ENCODE data around the gene SCAMP1.
"Not testable (repeated sequence)": the region's sequence is repeated elsewhere in the genome, so short reads cannot be mapped to it uniquely, and the experiment has no call there.

Gene SCAMP1

DNA sequence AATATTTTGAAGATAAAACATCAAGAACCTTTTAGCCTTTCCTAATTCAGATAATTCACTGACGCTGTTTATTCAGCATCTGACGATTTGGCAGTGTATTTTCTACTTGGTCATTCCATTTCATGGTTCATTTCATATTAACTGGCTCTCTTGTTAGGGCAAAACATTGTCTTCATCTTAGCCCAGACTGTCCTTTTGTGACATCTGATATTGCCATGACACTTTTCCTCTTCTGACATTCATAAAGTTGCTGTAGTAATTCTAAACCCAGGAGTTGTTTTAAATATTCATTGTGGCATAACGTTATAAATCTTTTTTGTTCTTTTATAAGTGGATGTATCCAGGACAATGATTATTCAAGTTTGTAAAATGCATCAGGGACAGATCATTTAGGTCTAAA, 1.8 kb downstream of the SCAMP1 start:
- no peak for DNase-seq

DNA sequence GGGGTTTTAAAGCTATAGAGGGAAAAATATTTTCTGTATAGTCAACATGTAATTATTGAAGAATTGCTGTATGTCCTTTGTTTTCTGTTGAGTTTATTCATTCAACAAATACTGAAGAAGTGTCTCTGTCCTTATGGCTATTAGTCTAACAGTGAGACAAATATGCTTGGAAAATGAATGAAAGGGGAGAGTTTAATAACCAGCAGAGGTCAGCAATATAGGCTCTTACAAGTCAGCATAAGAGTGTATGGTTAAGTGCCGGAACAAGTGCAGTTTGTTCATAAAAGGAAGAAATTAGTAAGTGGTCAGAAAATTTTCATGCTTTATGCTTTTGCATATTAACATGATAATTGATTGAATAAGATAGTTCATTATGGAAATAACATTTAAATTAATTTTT, 3.6 kb downstream of the SCAMP1 start:
- no peak for DNase-seq

- DNase-seq = no peak
Measured at GRCh38 chr5:78367318-78367991, 7.0 kb downstream of the SCAMP1 start.

DNA sequence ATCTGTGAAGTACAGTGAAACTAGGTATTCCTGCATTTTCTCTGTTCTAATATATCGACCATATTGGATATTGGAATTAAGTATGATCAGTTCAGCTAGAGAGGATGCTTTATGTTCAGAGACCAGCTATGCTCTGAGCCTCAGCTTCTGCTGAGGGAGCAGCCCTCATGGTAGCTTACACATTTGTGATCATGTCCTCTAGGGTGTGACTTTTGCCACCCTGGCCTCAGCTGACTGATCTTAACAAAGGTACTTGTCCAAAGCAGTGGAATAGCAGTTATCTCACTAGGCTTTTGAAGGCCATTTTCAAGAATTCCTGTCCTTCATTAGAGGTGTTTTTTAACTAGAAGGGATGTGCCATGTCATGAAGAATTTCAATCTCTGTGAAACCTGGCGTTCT, 9.3 kb downstream of the SCAMP1 start:
- no peak for DNase-seq

- no peak for DNase-seq
Measured at GRCh38 chr5:78373231-78373630, 12.8 kb downstream of the SCAMP1 start.

DNA sequence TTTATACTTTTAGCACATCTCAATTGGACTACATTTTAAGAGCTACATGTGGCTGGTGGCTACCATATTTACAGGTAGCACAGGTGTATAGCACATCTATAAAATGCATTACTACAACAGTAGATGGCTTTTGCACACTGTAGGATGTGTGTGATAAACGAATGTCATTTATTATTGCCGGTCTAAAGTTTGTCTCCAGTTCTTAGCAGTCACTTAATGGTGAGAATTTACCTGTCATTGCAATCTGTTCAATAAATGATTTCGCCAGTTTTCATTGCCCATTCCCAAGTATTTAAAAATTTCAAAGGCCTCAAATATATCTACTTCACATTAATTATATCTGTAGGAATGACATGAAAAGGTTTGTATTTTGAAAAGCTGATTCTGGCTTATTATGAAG, 15.9 kb downstream of the SCAMP1 start:
- DNase-seq = no peak

- no peak for DNase-seq
Measured at GRCh38 chr5:78377056-78377717, 16.8 kb downstream of the SCAMP1 start.

GRCh38 chr5:78377718-78378105, 17.3 kb downstream of the SCAMP1 start:
- DNase-seq = no peak

- DNase-seq = no peak
Measured at GRCh38 chr5:78387468-78388153, 27.2 kb downstream of the SCAMP1 start.

DNA sequence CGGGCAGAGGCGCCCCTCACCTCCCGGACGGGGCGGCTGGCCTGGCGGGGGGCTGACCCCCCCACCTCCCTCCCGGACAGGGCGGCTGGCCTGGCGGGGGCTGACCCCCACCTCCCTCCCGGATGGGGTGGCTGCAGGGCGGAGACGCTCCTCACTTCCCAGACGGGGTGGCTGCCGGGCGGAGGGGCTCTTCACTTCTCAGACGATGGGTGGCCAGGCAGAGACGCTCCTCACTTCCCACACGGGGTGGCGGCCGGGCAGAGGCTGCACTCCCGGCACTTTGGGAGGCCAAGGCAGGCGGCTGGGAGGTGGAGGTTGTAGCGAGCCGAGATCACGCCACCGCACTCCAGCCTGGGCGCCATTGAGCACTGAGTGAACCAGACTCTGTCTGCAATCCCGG, 30.9 kb downstream of the SCAMP1 start:
- DNase-seq = not testable (repeated sequence)

GRCh38 chr5:78397831-78398230, 37.4 kb downstream of the SCAMP1 start:
- no peak for DNase-seq

DNA sequence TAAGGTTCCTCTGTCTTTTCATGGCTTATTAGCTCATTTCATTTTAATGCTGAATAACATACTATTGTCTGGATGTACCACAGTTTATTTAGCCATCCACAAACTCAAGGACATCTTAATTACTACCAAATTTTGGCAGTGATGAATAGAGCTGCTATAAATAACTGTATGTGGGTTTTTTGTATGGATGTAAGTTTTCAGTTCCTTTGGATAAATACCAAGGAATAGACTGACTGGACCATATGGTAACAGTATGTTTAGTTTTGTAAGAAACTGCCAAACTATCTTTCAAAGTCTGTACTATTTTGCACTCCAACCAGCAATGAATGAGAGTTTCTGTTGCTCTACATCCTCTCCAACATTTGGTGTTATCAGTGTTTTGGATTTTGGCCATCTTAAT, 38.7 kb downstream of the SCAMP1 start:
- no peak for DNase-seq

GRCh38 chr5:78404682-78405293, 44.4 kb downstream of the SCAMP1 start:
- no peak for DNase-seq

GRCh38 chr5:78405829-78406750, 45.7 kb downstream of the SCAMP1 start:
- DNase-seq = no peak

DNA sequence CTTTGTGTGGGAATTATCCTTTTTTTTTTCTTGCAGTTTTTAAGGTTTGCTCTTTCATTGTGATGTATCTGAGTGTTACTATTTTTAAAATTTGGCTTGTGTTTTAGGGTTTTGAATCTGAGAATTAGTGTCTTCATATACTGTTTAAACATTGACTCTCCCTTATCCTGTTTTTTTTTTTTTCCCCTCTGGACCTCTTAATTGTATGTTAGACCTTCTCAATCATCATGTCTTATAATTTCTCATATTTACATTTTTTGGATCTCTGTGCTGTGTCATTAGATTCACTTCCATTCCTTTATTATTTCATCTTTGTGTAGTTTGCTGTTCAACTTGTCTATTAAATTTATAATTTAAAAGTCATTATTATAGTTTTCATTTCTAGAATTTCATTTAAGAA, 47.0 kb downstream of the SCAMP1 start:
- no peak for DNase-seq

DNA sequence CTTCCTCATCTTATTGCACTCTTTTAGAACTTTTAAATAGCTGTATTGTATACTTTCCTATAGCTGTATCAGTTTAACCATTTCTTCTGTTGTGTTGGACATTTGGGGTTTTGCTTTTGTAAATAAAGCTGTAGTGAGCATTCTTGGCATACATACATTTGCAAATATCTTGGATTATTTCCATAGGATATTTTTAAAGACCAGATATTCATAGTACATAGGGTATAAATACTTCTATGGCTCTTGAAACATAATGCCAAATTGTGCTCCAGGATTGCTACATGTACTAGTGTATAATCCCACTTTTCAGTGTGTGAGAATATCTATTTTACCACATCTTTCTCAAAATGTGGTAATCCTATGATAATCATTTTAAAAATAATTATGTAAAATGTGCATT, 51.2 kb downstream of the SCAMP1 start:
- no peak for DNase-seq

DNA sequence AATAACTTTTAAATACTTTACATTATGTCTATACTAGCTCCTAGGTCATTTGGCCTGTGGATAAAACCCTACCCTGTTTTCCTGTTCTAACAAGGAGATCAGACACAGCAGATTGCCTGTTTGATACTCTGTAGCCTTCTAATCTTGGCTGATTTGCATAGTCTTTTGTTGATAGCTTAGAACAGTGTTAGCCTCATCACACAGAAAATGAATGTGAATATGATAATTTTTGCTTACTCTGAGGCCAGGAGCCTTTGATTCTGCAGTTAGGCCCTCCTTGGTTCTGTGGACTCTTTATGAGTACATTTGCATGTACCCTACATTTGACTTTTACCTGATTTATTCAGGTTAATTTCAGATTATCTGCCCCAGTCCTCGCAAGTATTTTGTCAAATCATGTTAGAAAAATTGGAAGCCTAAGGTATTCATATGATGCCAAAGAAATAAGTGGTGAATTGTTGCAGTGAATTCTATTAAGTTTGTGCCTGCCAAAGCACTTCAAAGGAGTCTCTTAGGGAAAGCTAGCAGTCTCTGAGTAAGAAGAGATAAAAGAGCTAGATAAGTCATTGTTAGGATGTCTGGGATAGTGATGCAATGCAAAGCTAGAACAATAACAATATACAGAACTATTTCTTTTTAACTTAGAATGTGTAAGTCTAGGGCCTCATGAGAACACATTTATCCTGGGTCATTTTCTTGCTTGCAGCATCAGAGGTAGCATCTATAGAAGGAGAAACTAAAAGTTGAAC, 56.4 kb downstream of the SCAMP1 start:
- DNase-seq = no peak

- DNase-seq = no peak
Measured at GRCh38 chr5:78419396-78419795, 59.0 kb downstream of the SCAMP1 start.

DNA sequence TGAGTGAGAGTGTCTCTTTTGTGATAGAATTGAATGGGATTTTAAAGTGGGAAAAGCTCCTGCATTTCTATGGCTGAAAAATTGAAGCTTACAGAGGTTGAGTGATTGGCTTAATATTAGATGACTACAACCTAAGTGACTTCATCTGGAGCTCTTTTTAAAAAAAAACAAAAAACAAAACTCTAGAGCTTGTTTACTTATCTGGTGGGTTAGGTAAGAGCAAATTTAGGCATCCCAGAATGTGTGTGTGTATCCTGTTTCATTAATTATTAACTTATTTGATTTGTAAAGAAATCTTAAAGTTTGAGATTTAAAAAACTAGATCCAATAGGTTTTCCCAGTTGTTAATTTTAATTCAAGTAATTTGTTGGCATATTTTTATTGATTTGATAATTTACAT, 60.1 kb downstream of the SCAMP1 start:
- DNase-seq = no peak

DNA sequence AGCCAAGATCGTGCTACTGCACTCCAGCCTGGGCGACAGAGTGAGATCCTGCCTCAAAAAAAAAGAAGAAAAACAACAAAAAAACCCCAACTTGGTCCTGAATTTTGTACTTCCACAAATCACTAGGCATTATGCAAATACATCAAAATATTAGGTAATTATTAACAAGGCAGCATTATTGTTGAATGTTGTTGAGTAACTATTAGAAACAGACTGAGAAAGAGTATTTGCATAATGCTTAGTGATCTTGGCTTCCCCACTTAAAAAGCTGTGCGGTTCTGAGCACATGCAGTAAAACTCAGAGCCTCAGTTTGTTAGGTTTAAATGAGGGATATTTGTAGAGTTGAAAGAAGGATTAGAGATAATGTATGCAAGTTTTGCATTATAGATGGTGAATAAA, 64.2 kb downstream of the SCAMP1 start:
- DNase-seq = no peak

- DNase-seq = no peak
Measured at GRCh38 chr5:78429332-78429980, 69.0 kb downstream of the SCAMP1 start.
